NCI-H146 (cell line): Measurements from ENCODE around the gene ALDOC.
A peak's percentile ranks its signal among the peaks of the same experiment; 100 is the strongest.
"Not testable (repeated sequence)": the region's sequence is repeated elsewhere in the genome, so short reads cannot be mapped to it uniquely, and the experiment has no call there.

ENCODE experiments used
- DNase-seq: peaks from one replicate; lab custom pipeline; 2025; lab: John Stamatoyannopoulos, UW

ALDOC gene

DNA sequence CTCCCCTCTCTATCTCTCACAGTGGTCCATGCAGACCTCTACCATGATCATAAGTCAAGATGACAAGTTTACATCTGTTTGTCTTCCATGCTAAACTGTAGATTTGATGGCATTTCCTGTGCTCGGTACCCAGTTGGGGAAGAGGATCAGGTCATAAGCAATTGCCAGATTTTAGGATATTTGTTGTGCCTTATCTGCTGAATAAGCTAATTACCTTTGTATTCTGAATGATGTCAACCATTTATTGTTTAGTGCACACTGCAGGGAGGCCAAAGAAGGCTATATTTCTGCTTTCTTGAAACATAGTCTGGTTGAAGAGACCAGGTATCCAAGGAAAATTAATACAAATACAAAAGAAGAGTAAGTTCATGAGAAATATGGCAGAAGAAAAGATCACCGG is 5.8 kb upstream of the ALDOC start:
- no peak for DNase-seq

DNA sequence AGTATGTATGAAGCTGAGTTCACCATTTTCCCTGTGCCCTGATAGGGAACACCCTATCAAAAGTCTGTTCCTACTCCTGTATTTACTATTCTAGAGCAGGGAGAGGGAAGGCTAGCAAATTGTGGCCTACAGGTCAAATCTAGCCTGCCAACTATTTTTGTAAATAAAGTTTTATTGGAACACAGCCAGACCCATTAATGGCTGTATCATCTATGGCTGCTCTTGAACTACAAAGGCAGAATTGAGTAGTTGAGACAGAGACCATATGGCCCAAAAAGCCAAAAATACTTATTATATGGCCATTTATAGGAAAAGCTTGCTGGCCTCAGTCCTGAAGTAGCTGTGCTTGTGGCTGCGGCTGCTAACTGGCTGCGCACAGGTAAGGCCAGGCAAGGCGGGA is 4.3 kb upstream of the ALDOC start:
- DNase-seq: no peak

DNA sequence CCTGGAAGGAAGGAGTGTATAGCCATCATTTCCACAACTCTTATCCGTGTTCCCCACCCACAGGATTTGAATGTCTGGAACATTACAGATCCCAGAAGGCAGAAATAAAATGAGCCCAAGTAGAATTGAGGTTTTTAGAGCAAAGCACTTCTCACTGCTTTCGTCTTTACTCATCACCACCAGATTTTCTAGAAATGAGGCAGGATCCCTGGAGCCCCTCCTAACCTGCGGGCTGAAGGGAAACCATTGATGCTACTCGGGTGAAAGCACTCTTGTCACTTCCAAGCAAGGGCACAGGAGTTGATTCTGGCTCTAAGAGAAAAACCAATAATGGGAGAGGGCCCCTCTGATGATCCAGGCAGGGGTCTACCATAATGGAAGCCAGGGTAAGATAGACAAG is 2.8 kb upstream of the ALDOC start:
- DNase-seq: no peak

DNA sequence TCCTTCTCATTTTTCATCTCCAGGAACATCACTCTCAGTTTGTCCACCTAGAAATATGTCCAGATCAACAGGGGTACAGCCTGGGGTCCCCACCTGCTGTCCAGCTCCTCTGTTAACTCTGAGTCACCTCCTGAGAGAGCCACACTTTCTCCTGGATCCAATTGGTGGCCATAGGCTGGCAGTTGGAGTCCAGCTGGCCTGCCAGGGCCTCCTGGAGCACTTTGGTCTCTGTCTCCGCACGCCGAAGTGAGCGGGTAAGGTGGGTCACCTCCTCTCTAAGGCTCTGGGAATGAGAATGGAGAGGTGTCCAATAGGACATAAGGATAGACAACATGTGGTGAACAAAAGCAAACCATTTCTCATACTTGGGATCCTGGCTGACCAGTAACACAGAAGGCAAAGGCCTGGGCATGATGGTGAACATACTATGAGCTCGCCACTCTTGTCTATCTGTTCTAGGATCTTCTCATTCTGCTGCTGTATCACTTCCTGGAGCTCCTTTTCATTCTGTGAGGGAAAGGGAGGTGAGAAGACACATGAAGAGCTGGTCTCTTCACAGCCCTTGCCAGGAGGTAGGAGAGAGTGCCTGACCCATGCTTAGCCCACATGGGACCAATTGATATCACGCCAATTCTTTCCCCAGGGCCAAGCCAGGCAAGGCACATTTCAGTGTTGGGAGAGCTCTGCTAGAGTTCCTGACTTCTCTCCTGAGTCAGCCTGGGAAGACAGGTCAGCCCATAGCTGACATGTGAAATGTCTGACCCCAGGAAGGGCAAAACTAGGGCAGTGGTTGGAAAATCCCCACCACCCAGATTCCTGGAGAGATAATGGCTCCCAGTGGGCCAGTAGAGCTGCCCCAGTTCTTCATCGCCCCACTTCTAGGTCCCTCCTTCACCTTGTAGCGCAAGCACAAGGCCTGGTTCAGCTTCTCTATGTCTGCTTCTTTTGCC is 1.8 kb upstream of the ALDOC start:
- no peak for DNase-seq

DNA sequence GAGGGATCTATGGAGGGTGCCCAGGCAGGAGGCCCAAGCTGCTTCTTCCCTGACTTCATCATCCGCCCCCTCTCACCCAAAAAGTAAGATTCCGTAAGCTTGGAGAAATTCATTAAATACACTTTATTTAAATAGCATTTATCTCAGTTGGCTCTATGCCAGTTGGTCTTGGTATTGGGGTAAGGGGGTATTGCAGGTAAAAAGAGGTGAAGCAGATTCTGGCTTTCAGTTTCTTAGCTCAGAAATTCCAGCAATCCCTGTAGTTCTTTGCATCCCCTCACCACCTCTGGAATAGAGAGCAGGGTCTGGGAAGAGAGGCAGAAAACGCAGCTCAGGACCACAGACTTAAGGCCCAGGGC is 750 bp upstream of the ALDOC start:
- no peak for DNase-seq

DNA sequence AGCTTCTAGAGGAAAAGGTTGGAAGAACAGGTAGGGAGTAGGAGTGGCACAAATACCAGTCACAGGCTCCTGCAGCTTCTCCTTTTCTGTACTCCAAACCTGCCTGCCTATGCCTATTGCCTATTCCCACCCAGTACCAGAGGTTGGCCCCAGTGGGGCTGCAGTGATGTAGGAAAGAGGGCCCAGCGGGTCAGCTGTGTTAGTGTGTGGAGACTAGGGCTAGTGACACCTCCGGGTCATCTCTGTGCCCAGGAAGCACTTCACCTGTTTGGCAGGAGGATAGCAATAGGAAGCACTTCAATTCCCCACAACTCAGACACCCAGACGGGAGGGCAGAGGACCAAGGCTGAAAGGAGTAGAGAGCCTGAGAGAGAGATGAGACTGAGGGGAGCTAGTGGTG is 679 bp downstream of the ALDOC start:
- not testable (repeated sequence) for DNase-seq

DNA sequence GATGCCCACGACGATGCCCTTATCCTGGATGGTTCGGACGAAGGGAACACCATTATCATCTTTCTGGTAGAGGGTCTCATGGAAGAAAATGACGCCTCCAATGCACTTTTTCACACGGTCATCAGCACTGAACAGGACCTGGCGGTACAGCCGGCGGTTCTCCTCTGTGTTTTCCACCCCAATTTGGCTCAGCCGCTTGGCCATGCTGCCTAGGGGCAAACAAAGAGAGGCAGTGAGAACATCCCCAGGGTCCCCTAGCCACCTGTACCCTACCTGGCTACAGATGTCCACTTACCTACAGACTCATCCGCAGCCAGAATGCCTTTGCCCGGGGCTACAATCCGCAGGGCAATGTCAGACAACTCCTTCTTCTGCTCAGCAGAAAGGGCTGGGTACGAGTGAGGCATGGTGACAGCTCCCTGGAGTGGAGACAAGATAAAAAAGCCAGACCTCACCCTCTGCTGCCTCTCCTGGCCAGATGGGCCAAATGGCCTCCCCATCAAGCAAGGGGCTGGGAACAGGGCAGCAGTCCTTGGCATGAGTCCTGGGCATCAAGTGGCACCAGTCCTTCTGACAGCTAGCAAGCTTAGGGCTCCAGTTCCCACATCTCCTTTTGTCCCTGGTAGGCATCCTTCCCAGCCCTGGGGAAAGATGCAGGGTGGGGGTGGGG is 1.4 kb downstream of the ALDOC start:
- DNase-seq: no peak

DNA sequence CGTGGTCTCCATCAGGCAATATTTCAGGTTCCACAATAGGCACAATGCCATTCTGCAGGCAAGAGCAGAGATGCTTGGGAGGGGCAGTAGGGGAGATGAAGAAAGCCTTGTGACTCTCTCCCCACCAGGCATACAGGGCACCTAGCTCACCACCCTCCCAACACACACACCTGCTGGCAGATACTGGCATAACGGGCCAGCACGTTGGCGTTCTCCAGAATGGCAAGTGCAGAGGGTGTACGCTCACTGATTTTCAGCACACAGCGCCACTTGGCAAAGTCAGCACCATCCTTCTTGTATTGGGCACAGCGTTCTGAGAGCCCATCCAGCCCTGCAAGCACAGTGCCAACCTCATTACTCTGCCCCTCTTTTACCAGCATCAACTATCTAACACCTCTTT is 2.2 kb downstream of the ALDOC start:
- DNase-seq: no peak

DNA sequence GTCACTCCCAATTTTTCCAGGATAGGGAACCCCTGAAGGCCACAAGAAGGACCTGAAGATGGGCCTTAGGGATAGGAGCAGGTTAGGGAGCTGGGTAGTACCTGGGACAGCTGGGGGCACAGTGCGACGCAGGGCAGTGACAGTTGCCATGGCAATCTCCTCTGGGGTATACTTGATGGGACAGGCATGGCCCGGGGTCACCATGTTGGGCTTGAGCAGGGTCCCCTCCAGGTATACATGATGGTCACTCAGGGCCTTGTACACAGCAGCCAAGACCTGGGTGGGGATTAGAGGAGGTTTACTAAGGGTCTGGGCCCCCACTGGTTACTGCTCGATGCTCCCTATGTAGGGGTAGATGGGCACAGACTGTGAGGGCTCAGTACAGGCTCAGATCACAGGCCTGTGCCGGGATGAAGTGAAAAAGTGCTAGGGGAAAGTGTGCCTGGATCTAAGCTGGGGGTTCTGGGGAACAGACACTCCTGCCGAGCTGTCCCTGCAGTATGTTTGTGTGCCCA is 2.7 kb downstream of the ALDOC start:
- no peak for DNase-seq

DNA sequence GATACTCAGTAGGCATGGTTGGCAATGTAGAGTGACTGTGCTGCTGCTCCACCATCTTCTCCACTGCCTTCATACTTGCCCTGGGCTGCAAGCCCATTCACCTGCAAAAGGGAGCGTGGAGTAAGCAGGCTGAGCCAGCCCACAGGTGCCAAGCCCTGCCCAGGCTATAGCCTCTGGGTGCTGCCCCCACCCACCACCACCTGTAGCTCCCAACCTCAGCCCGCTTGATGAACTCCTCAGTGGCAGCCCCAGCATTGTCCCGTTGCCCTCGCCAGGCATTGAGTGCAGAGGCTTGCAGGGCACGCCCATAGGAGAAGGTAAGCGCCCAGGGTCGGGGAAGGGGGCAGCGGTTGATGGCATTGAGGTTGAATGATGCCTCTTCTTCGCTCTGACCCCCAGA is 3.2 kb downstream of the ALDOC start:
- DNase-seq: no peak

DNA sequence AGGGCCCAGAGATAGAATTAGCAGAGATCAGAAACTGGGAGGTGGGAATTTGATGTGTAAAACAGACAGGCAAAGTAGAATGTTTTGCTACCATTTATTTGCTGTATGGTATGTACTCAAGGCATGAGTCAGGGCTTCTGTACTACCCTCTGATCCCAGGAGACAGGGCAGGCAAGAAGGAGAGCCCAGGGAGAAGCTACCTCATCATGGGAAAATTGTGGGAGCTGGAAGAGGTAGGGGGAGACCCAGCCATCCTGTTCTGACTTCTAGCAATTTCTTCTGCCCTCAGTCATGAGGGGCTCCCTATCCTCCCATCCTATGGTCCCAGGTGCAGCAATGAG is 3.7 kb downstream of the ALDOC start:
- DNase-seq: no peak

DNA sequence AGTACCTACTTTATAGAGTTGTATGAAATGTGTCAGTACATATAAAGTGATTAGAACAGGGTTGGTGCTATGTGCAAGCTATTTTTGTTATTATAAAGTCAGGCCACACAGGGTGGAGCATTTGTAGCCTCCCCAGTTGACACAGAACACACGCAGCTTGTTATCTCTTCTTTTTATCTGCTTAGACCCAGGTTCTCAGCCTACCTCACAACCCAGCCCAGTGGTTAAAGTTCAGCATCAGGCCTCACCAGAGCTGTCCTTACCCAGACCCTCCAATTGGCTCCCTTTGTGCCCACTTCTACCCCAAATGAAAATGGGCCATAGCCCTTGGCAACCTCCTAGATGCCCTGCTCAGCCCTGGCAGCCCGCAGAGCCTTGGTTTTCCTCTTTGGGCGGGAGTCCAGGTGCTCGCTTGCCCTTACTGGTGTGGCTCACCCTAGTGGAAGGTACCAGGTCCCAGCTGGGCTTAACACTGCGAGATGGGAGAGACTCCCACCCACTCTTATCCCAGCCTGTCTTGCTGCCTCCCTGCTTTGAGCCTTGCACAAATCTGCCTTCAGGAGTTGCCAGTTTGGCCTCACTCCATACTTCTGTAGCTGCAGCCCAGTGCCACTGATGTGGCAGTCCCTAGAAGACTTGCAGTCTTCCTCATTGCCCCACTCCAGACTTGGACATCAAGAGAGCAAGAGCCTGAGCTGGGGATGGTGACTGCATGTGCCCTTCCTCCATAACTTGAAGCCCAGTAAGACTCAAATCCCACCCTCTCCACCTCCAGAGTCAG is 4.2 kb downstream of the ALDOC start:
- DNase-seq: no peak

DNA sequence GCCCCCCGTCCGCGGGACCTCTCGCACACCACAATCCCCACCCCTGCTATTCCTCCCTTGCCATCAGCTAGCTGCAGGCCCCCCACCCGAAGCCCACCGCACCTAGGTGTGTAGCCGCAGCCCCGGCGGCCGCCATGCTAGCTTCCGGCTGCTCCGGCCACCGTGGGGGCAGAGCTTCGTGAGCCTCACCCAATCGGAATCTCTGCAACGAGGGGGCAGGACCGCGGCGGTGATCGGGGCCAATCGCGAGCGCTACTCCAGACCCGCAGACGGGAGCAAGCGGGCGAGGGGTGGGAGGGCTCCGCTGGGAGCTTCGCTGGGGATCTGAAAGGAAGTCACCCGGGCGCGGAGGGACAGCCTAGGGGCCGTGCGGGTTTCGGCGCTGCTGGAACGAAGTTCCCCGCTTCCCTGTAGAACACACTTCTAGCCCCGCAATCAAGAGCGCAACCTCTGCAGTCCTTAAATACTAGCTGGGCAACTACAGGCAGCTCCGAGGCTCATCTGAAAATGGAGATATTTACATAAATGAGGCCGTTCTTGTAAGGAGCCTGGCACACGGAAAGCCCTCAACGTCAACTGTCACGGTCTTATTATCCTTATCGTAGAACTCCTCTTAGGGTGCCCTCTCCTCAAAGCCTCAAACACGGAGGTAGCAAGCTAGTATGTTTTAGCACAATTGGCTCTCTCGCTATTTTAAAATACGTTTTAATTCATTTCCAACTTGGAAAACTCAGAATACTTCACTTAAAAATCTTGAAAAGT is 5.2 kb downstream of the ALDOC start, which contains the start of gene PIGS:
Gene PIGS, minus strand, starts transcription at position 164 of the 762 bp plus-strand sequence. Its CDS starts 28 bp downstream, at position 136.
- DNase-seq: peak; percentile 94

DNA sequence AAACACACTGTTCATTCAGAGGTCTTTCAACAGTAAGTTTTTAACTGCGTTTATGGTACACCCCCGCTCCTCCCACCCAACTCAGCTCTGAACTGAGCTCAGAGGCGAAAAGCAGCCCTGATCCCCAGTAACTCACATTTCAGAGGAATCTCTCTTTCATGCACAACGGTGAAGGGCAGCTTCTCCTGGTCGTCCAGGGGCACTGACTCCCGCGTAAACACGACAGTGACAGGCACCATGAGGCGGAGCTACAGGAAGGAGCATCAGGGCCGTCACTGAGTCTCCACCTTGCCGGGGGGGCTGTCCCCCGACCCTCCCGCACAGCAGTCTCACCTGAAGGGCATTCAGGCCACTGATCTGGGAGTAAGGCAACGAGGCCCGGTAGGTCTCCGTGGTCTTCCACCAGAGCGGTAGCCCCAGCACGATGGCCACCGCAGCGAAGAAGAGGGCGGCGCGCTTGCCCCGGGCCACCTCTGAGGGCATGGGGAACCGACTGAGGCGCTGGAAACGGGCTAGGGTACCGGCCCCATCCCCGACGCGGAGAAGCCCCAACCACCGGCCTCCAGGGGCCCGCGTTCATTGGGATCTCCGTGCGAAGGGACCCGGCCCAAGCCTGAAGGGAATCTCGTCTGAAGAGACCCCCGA is 5.9 kb downstream of the ALDOC start:
- DNase-seq: peak; percentile 79

DNA sequence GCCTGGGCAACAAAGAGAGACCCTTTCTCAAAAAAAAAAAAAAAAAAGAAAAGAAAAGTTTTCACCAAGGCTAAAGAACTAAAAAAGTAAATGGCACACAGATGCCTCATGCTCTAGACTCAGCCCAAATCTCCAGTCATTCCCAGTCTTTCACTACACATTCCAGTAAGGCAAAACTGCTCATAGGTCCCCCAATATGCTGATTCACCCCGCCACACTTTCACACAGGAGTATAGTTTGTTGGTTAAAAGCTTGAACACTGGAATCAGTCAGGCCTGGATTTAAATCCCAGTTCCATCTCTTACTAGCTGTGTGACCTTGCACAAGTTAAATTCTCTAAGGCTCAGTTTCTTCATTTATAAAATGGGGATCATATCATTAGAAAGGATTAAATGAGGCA is 7.2 kb downstream of the ALDOC start:
- no peak for DNase-seq

DNA sequence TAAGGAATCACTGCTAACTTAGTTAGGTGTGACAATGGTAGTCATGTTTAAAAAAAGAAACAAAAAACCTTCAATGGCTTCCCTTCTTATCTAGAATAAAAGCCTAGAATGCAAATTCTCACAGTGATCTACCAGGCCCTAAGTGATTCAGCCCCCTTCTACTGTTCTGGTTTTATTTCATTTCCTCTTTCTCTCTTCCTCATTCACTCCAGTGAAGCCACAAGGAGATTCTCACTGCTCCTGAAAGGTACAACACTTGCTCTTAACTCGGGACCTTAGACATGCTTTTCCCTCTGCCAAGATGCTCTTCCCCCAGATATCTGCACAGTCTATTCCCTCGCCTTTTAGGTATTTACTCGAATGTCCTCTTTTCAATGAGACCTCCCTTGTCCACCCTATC is 9.1 kb downstream of the ALDOC start:
- no peak for DNase-seq

DNA sequence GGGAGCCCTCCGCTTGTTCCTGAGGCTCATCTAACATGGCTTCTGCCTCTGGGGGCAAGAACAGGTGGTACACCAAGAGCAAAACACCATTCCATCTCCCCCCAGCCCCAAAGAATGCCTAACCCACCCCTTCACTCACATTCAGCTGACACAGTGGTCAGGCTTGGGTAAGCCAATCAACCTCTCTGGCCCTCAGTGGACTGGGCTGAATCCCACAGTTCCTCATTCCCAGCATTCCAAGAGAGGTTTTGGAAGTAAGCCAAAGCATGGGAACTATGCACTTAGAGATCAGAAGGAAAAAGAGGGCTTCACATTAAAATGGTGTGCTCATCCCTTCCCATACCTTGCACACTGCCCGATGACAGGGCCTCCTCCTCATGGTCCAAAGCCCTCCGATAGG is 13.2 kb downstream of the ALDOC start:
- no peak for DNase-seq

DNA sequence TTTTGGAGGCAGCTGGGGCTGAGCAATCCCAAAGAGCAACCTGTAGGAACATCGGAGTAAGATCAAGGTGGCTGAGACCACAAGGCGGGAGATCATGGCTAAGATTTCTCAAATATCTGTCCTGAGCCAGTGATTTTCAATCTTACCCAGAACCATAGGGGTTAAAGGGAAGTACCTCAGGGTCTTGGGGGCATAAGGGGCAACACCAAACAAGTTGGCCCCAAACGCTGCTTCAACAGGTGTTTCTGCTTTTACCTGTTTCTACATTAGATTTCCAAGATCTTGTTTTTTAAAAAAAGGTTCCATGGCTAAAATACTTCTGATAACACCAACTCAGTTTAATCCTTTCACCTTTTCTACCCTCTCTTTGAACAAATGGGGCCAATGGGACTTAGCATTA is 21.7 kb downstream of the ALDOC start:
- no peak for DNase-seq

DNA sequence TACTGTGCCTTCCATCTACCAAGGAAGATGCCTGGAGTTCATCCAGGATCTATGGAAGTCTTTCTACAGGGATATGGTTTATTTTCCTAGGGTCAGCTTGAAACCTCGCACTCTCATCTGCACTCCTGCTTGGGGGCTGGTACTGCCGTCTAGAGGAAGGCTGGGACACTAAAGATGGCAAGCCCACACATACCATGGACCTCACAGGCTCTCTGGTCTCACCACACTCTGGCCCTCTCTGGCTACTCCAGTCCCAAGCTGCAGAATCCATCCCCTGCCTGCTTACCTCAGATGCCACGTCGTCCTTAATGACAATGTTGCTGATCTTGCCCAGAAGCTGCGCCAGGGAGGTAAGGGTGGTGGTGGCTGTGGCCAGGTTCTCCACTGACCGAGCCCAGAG is 22.1 kb downstream of the ALDOC start:
- no peak for DNase-seq

DNA sequence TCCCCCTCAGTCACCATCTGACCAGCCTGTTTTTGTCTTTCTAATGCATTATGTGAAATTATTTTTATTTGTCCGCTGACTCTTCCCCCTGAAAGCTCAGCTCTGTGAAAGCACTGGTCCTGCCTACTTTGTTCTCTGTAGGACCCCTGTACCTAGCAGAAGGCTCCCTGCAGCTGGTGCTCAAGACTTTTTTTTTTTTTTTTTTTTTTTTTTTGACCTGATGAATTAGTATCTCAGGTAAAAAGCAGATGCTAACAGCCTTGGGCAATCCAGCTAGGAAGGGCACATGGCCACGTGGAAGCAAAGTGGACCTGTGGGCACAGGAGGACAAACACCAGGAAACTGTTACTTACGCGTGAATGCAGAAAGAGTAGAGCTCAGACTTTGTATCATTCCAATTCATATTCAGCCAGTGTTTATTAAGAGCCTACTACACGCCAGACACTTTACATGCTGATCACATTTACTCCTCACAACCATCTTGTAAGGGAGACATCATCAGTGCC is 23.6 kb downstream of the ALDOC start:
- DNase-seq: no peak
